Measurements from ENCODE around the gene FOXL3.

Gene FOXL3

DNA sequence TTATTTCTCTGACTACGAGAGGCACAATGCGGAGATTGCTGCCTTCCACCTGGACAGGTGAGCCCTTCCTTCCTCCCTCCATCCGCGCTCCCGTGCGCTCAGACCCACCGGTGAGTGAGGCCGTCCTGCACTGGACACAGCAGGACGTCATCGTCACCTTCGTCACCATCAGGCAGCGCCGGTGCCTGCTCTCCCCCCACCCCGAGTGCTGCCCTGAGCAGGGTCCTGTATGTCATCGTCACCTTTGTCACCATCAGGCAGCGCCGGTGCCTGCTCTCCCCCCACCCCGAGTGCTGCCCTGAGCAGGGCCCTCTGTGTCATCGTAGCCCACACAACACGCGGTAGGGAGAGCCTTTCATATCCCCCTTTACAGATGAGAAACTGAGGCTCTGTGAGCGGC is 43.5 kb upstream of the FOXL3 start:
- no peak for DNase-seq (ENCODE audit: low read depth)
- TF ChIP-seq, protein P1, sequence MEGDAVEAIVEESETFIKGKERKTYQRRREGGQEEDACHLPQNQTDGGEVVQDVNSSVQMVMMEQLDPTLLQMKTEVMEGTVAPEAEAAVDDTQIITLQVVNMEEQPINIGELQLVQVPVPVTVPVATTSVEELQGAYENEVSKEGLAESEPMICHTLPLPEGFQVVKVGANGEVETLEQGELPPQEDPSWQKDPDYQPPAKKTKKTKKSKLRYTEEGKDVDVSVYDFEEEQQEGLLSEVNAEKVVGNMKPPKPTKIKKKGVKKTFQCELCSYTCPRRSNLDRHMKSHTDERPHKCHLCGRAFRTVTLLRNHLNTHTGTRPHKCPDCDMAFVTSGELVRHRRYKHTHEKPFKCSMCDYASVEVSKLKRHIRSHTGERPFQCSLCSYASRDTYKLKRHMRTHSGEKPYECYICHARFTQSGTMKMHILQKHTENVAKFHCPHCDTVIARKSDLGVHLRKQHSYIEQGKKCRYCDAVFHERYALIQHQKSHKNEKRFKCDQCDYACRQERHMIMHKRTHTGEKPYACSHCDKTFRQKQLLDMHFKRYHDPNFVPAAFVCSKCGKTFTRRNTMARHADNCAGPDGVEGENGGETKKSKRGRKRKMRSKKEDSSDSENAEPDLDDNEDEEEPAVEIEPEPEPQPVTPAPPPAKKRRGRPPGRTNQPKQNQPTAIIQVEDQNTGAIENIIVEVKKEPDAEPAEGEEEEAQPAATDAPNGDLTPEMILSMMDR (conservative IDR thresholded peaks at IDR 0.05; ENCODE audit: low read length): no peak
- H3K4me3 ChIP-seq (ENCODE audit: low read length): no peak overlapping the region

DNA sequence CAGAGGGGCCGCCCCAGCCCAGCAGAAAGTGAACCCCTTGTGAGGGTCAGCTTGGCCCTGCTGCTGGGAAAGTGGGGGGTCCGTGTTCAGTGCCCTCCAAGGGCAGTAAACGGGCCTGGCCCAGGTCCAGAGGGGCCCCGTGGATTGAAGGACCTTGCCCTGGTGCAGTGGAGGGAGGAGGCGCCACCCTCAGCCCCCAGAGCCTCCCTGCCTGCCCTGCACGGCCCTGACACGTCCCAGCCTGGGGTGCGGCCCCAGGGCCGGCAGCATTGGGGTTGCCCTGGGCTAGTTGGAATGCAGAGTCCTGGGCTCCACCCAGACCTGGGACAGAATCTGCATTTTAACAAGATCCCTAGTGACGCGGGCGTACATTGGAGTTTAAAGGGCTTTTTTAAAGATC is 42.8 kb upstream of the FOXL3 start:
- DNase-seq (ENCODE audit: low read depth): no peak
- TF ChIP-seq, protein P1 (conservative IDR thresholded peaks at IDR 0.05; ENCODE audit: low read length): no peak
- H3K4me3 ChIP-seq (ENCODE audit: low read length): no peak overlapping the region

GRCh38 chr7:247636-248035 is 42.3 kb upstream of the FOXL3 start:
- TF ChIP-seq, protein P1 (conservative IDR thresholded peaks at IDR 0.05; ENCODE audit: low read length): no peak
- no peak for DNase-seq (ENCODE audit: low read depth)

GRCh38 chr7:248732-249435 is 41.1 kb upstream of the FOXL3 start:
- TF ChIP-seq, protein P1 (conservative IDR thresholded peaks at IDR 0.05; ENCODE audit: low read length): no peak
- DNase-seq (ENCODE audit: low read depth): no peak
- H3K4me3 ChIP-seq (ENCODE audit: low read length): no peak overlapping the region

More at GRCh38 chr7:247636-248035, 42.3 kb upstream of the FOXL3 start:
- H3K4me3 ChIP-seq (ENCODE audit: low read length): no peak overlapping the region

- TF ChIP-seq, protein P1 (conservative IDR thresholded peaks at IDR 0.05; ENCODE audit: low read length): no peak
- DNase-seq (ENCODE audit: low read depth): no peak
- no peak overlapping the region for H3K4me3 ChIP-seq (ENCODE audit: low read length)
These were observed 40.0 kb upstream of the FOXL3 start for GRCh38 chr7:249989-250388.

- H3K4me3 ChIP-seq (ENCODE audit: low read length): no peak overlapping the region
- TF ChIP-seq, protein P1 (conservative IDR thresholded peaks at IDR 0.05; ENCODE audit: low read length): no peak
- DNase-seq (ENCODE audit: low read depth): no peak
These were observed 39.4 kb upstream of the FOXL3 start for GRCh38 chr7:250523-250922.

DNA sequence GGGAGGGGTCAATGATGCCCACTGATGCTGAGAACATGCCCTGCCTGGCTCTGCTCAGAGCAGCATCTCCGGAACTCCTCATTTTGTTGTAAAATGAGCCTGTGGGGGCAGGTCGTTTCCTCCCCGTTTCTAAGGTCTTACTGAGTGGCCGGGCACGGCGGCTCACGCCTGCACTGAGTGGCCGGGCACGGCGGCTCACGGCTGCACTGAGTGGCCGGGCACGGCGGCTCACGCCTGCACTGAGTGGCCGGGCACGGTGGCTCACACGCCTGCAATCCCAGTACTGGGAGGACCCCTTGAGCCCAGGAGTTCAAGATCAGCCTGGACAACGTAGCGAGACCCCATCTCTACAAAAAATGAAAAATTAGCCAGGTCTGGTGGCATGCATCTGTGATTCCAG is 39.0 kb upstream of the FOXL3 start:
- no peak overlapping the region for H3K4me3 ChIP-seq (ENCODE audit: low read length)
- TF ChIP-seq, protein P1 (conservative IDR thresholded peaks at IDR 0.05; ENCODE audit: low read length): no peak
- no peak for DNase-seq (ENCODE audit: low read depth)
